GM21786 (cell line): ENCODE results near the gene SP7.
"Not testable (repeated sequence)": the region's sequence is repeated elsewhere in the genome, so short reads cannot be mapped to it uniquely, and the experiment has no call there.

Source experiments
- ATAC-seq: cut with Tn5 transposase; IDR thresholded peaks from one replicate; pipeline ENCODE4 v1.9.1; 2021; ENCODE audit not compliant: unreplicated experiment

The SP7 gene

GRCh38 chr12:53324113-53324778, 11.9 kb downstream of the SP7 start:
- peak; percentile 28 for ATAC-seq

- ATAC-seq = no peak
Observed at GRCh38 chr12:53320352-53321195, 15.6 kb downstream of the SP7 start.

GRCh38 chr12:53313996-53314395, 22.2 kb downstream of the SP7 start:
- ATAC-seq = no peak

- ATAC-seq = no peak
Observed at GRCh38 chr12:53308276-53308675, 27.9 kb downstream of the SP7 start.

- no peak for ATAC-seq
Observed at GRCh38 chr12:53306826-53307225, 29.3 kb downstream of the SP7 start.

DNA sequence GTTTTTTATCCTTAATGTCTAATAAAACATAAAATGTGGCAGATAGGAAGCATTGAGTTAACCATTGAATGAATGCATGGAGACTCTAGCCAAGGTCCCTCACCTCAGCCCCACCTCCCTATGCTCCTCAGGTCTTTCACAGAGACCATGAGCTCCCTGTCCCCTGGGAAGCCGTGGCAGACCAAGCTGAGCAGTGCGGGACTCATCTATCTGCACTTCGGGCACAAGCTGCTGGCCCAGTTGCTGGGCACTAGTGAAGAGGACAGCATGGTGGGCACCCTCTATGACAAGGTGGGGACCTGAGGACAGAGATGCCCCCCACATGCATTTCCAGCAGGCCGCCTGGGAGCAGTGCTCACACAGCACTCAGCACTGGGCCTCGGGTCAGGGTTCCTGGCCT, 33.3 kb downstream of the SP7 start:
- ATAC-seq = no peak

DNA sequence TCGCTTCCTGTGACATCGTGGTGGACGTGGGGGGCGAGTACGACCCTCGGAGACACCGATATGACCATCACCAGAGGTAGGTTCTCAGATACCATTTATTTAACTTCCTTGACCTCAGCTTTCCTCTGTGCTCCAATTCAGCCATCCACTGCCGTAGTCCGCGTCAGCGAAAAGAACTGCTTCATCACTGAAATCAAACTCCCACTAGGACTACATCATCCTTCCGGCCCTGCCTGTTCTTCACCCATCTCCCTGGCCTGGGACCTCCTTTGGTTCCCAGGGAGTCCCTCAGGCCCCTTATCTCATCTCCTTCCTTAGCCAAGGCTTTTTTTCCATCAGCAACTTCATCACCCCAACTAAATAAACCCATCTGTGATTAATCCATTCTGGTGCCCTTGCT, 36.0 kb downstream of the SP7 start:
- no peak for ATAC-seq

DNA sequence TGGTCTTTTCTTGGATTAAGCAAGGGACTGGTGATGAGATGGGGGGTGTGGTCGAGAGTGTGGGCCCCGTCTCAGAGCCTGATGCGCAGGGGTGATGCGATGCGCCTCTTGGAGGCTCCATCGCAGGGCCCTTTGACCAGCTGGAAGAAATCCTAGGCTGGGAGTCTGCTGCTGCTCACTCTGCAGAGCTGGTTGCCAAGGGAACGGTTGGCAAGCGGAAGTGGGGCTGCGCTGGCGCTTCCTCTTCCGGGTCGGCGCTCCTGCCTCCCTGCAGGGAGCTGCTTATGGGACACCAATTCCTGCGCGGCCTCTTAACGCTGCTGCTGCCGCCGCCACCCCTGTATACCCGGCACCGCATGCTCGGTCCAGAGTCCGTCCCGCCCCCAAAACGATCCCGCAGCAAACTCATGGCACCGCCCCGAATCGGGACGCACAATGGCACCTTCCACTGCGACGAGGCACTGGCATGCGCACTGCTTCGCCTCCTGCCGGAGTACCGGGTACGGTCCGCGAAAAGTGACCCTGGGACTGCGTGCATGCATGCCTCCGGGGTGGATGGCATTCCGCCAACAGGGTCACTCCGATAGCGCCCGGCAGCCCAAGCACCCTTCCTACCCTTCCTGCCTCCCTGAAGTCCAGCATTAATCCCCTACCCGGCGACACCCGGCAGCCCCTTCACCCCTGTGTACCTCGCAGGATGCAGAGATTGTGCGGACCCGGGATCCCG, 36.5 kb downstream of the SP7 start, which contains the start of gene MYG1:
Gene MYG1 (plus strand): TSS at position 242 of the 727 bp plus-strand sequence. CDS start 43 bp downstream, at position 285.
- ATAC-seq = peak; percentile 79

- ATAC-seq = no peak
Observed at GRCh38 chr12:53299101-53299453, 37.1 kb downstream of the SP7 start.

- no peak for ATAC-seq
Observed at GRCh38 chr12:53298164-53298563, 38.0 kb downstream of the SP7 start.

- ATAC-seq = not testable (repeated sequence)
Observed at GRCh38 chr12:53297106-53297505, 39.0 kb downstream of the SP7 start.

- no peak for ATAC-seq
Observed at GRCh38 chr12:53295891-53296219, 40.3 kb downstream of the SP7 start.

DNA sequence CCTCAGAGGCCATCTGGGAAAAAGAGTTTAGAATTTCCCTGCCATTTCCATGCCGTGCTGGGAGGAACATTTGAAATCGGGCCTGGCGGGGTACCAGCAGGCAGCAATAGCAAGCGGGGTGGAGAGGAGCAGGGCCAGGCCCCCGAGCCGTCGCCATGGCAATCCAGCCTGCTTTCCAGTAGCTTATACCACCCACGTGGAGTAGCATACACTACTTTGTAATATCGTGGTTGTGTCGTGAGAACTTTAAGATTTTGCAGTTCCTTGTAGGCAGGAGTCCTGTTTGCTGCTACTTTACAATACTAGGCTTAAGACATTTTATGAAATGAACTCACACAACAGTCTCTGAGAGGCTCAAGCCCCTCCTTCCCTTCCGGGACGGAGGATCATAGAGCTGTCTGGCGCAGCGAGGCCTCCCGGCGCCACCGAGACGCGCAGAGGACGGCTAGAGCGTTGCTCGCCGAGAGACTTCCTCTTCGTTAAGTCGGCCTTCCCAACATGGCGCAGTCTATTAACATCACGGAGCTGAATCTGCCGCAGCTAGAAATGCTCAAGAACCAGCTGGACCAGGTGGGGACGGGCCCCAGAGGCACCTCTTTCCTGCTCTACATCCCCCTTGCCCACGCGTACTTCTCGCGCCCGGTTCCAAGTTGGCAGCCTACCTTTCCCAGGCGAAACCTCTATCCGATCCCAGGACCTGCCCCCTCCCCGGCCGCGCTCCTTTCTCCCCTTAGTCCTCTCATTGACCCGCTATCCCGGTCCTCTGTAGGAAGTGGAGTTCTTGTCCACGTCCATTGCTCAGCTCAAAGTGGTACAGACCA, 40.9 kb downstream of the SP7 start, which contains the start of gene PFDN5:
Gene PFDN5 (plus strand): TSS at position 473 of the 821 bp plus-strand sequence. CDS start 26 bp downstream, at position 499.
- peak; percentile 76 for ATAC-seq

DNA sequence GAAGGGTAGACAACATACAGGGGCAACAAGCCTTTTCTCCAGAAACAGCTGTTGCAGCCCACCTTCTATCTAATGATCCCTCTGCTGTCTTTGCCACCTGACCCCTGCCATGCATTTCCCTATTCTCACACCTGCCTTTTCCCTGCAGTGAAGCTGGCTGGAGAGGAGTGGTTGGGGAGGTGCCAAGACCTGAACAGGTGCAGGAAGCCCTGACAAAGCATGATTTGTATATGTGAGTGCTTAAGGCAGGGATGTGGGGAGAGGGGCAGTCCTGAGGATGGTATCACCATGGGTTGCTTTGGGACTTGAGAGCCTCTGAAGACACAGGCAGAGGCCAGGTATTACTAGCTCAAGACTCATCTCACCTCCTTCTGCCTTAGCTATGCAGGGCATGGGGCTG, 43.7 kb downstream of the SP7 start:
- ATAC-seq = no peak

GRCh38 chr12:53290661-53291060, 45.5 kb downstream of the SP7 start:
- ATAC-seq = no peak

DNA sequence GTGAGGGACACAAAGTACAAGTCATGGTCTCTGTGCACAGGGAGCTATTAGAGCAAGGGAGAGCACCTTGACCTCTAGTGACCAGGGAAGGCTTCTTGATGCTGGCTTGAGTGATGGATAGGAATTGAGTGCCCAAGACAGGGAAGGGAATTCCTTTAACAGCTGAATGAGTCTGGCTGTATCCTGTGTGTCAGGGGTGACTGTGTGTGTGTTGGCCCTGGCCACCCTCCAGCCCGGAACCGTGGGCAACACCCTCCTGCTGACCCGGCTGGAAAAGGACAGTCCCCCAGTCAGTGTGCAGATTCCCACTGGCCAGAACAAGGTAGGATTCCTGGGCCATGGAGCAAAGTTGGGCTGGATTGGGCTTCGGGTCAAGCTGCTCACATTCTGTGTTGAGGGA, 46.3 kb downstream of the SP7 start:
- ATAC-seq = no peak

- ATAC-seq = no peak
Observed at GRCh38 chr12:53288322-53288721, 47.8 kb downstream of the SP7 start.

GRCh38 chr12:53287741-53288216, 48.4 kb downstream of the SP7 start:
- no peak for ATAC-seq

DNA sequence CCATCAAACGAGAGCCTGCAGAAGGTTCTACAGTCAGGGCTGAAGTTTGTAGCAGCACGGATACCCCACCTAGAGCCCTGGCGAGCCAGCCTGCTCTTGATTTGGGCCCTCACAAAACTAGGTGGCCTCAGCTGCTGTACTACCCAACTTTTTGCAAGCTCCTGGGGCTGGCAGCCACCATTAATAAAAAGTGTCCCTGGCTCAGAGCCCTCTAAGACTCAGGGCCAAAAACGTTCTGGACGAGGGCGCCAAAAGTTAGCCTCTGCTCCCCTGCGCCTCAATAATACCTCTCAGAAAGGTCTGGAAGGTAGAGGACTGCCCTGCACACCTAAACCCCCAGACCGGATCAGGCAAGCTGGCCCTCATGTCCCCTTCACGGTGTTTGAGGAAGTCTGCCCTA, 49.7 kb downstream of the SP7 start:
- no peak for ATAC-seq

- no peak for ATAC-seq
Observed at GRCh38 chr12:53279888-53280498, 56.2 kb downstream of the SP7 start.
